ENCODE data around the gene UNC93A. TPM values are rescaled to one million over a fixed set of nuclear protein-coding genes. Genes with fewer than 3 reads are reported as not detected.

UNC93A gene
- total RNA-seq, 1 donor from 2014 or later, result not detected

GRCh38 chr6:167270499-167271311, 20.4 kb upstream of the UNC93A start:
- no peaks in the 10 kb centered on the region for H3K9me3 Mint-ChIP-seq (ENCODE audit: unreplicated experiment)
- H3K27me3 Mint-ChIP-seq (ENCODE audit: unreplicated experiment), result peaks cover 7% of the 10 kb centered on the region
- DNase-seq (ENCODE audit: extremely low spot score, unreplicated experiment), result no peak
- H3K27ac Mint-ChIP-seq (ENCODE audit: unreplicated experiment), result no peak overlapping the region
- TF ChIP-seq, protein P1, sequence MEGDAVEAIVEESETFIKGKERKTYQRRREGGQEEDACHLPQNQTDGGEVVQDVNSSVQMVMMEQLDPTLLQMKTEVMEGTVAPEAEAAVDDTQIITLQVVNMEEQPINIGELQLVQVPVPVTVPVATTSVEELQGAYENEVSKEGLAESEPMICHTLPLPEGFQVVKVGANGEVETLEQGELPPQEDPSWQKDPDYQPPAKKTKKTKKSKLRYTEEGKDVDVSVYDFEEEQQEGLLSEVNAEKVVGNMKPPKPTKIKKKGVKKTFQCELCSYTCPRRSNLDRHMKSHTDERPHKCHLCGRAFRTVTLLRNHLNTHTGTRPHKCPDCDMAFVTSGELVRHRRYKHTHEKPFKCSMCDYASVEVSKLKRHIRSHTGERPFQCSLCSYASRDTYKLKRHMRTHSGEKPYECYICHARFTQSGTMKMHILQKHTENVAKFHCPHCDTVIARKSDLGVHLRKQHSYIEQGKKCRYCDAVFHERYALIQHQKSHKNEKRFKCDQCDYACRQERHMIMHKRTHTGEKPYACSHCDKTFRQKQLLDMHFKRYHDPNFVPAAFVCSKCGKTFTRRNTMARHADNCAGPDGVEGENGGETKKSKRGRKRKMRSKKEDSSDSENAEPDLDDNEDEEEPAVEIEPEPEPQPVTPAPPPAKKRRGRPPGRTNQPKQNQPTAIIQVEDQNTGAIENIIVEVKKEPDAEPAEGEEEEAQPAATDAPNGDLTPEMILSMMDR (IDR thresholded peaks at IDR 0.05), result no peak
- H3K4me3 Mint-ChIP-seq (ENCODE audit: unreplicated experiment), result no peak overlapping the region
- no peaks in the 10 kb centered on the region for H3K4me1 Mint-ChIP-seq (ENCODE audit: unreplicated experiment)
- H3K36me3 Mint-ChIP-seq (ENCODE audit: unreplicated experiment), result no peaks in the 10 kb centered on the region

- Mint-ChIP-seq H3K4me1 (ENCODE audit: unreplicated experiment) (no peaks in the 10 kb centered on the region), H3K4me3 (ENCODE audit: unreplicated experiment) (no peak overlapping the region)
Observed at GRCh38 chr6:167272151-167272550, 19.0 kb upstream of the UNC93A start.

GRCh38 chr6:167272696-167273379, 18.3 kb upstream of the UNC93A start:
- TF ChIP-seq, protein P1 (IDR thresholded peaks at IDR 0.05), result no peak
- H3K4me3 Mint-ChIP-seq (ENCODE audit: unreplicated experiment), result no peak overlapping the region
- no peak for DNase-seq (ENCODE audit: extremely low spot score, unreplicated experiment)
- peaks cover 5% of the 10 kb centered on the region for H3K27me3 Mint-ChIP-seq (ENCODE audit: unreplicated experiment)
- no peak overlapping the region for H3K27ac Mint-ChIP-seq (ENCODE audit: unreplicated experiment)
- no peaks in the 10 kb centered on the region for H3K36me3 Mint-ChIP-seq (ENCODE audit: unreplicated experiment)
- H3K9me3 Mint-ChIP-seq (ENCODE audit: unreplicated experiment), result no peaks in the 10 kb centered on the region
- H3K4me1 Mint-ChIP-seq (ENCODE audit: unreplicated experiment), result no peaks in the 10 kb centered on the region

More at GRCh38 chr6:167272151-167272550, 19.0 kb upstream of the UNC93A start:
- no peaks in the 10 kb centered on the region for H3K36me3 Mint-ChIP-seq (ENCODE audit: unreplicated experiment)
- DNase-seq (ENCODE audit: extremely low spot score, unreplicated experiment), result no peak
- no peaks in the 10 kb centered on the region for H3K9me3 Mint-ChIP-seq (ENCODE audit: unreplicated experiment)
- H3K27me3 Mint-ChIP-seq (ENCODE audit: unreplicated experiment), result peaks cover 5% of the 10 kb centered on the region
- TF ChIP-seq, protein P1 (IDR thresholded peaks at IDR 0.05), result no peak
- H3K27ac Mint-ChIP-seq (ENCODE audit: unreplicated experiment), result no peak overlapping the region

- H3K27me3 Mint-ChIP-seq (ENCODE audit: unreplicated experiment), result peaks cover 9% of the 10 kb centered on the region
- no peaks in the 10 kb centered on the region for H3K36me3 Mint-ChIP-seq (ENCODE audit: unreplicated experiment)
- DNase-seq (ENCODE audit: extremely low spot score, unreplicated experiment), result no peak
- H3K27ac Mint-ChIP-seq (ENCODE audit: unreplicated experiment), result no peak overlapping the region
- H3K4me3 Mint-ChIP-seq (ENCODE audit: unreplicated experiment), result no peak overlapping the region
- TF ChIP-seq, protein P1 (IDR thresholded peaks at IDR 0.05), result no peak
- H3K4me1 Mint-ChIP-seq (ENCODE audit: unreplicated experiment), result no peaks in the 10 kb centered on the region
- H3K9me3 Mint-ChIP-seq (ENCODE audit: unreplicated experiment), result no peaks in the 10 kb centered on the region
Observed at GRCh38 chr6:167274270-167274669, 16.8 kb upstream of the UNC93A start.

DNA sequence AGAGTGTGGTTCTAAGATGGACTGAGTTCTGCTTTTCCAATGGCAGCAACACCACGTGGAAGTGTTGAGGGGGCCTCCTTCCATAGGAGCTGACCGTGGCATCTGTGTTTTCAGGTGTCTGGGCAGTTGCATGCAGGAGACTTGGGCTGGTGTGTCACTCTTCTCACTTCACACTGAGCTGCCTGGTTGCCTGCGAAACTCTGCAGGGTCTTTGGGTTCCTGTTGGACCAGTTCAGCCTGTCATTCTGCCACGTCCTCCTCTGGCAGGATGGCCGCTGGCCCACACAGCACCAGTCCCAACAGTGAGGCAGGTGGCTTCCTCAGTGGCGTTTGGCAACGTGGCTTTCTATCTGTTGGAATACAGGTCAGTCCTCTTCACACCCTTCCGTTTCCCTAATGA, 16.1 kb upstream of the UNC93A start:
- TF ChIP-seq, protein P1 (IDR thresholded peaks at IDR 0.05), result no peak
- Mint-ChIP-seq H3K27me3 (ENCODE audit: unreplicated experiment) (peaks cover 12% of the 10 kb centered on the region), H3K27ac (ENCODE audit: unreplicated experiment) (no peak overlapping the region), H3K4me1 (ENCODE audit: unreplicated experiment) (no peaks in the 10 kb centered on the region), H3K4me3 (ENCODE audit: unreplicated experiment) (no peak overlapping the region), H3K36me3 (ENCODE audit: unreplicated experiment) (no peaks in the 10 kb centered on the region), H3K9me3 (ENCODE audit: unreplicated experiment) (no peaks in the 10 kb centered on the region)
- DNase-seq (ENCODE audit: extremely low spot score, unreplicated experiment), result no peak

Data from osteocyte (in vitro differentiated cells).